ENCODE measurements around the gene PARD3B. TPM values are rescaled to one million over a fixed set of nuclear protein-coding genes. Genes with fewer than 3 reads are reported as not detected.

Gene PARD3B
- total RNA-seq, 1 experiment from 2014 or later: 5.1 TPM

GRCh38 chr2:205237524-205237923, 692.2 kb downstream of the PARD3B start:
- no peak for DNase-seq
- Histone ChIP-seq H3K27me3 (no peaks in the 10 kb centered on the region), H3K36me3 (no peaks in the 10 kb centered on the region), H3K4me1 (no peaks in the 10 kb centered on the region), H3K9me3 (replicated peaks) (no peaks in the 10 kb centered on the region), H3K27ac (no peak overlapping the region), H3K4me3 (no peak overlapping the region)

GRCh38 chr2:205245001-205245400, 699.7 kb downstream of the PARD3B start:
- no peaks in the 10 kb centered on the region for H3K4me1 ChIP-seq
- no peaks in the 10 kb centered on the region for H3K27me3 ChIP-seq
- H3K9me3 ChIP-seq (replicated peaks): no peaks in the 10 kb centered on the region
- no peaks in the 10 kb centered on the region for H3K36me3 ChIP-seq
- no peak overlapping the region for H3K27ac ChIP-seq
- H3K4me3 ChIP-seq: no peak overlapping the region
- DNase-seq: no peak

- Histone ChIP-seq H3K9me3 (replicated peaks) (no peaks in the 10 kb centered on the region), H3K4me3 (no peak overlapping the region), H3K4me1 (no peaks in the 10 kb centered on the region), H3K27ac (no peak overlapping the region), H3K27me3 (no peaks in the 10 kb centered on the region), H3K36me3 (no peaks in the 10 kb centered on the region)
- DNase-seq: no peak
Observed at GRCh38 chr2:205245652-205246051, 700.4 kb downstream of the PARD3B start.

GRCh38 chr2:205259121-205259520, 713.8 kb downstream of the PARD3B start:
- no peak overlapping the region for H3K4me3 ChIP-seq
- no peaks in the 10 kb centered on the region for H3K9me3 ChIP-seq (replicated peaks)
- no peaks in the 10 kb centered on the region for H3K4me1 ChIP-seq
- no peaks in the 10 kb centered on the region for H3K36me3 ChIP-seq
- no peak for DNase-seq
- no peaks in the 10 kb centered on the region for H3K27me3 ChIP-seq
- no peak overlapping the region for H3K27ac ChIP-seq

- H3K27ac ChIP-seq: no peak overlapping the region
- H3K9me3 ChIP-seq (replicated peaks): no peaks in the 10 kb centered on the region
- H3K4me3 ChIP-seq: no peak overlapping the region
- H3K36me3 ChIP-seq: no peaks in the 10 kb centered on the region
- DNase-seq: no peak
- H3K4me1 ChIP-seq: no peaks in the 10 kb centered on the region
- H3K27me3 ChIP-seq: no peaks in the 10 kb centered on the region
Observed at GRCh38 chr2:205261516-205262020, 716.3 kb downstream of the PARD3B start.

GRCh38 chr2:205267323-205267722, 722.0 kb downstream of the PARD3B start:
- Histone ChIP-seq H3K27ac (no peak overlapping the region), H3K4me3 (no peak overlapping the region), H3K4me1 (no peaks in the 10 kb centered on the region), H3K27me3 (no peaks in the 10 kb centered on the region), H3K9me3 (replicated peaks) (no peaks in the 10 kb centered on the region), H3K36me3 (no peaks in the 10 kb centered on the region)
- DNase-seq: no peak

- H3K36me3 ChIP-seq: no peaks in the 10 kb centered on the region
- no peak overlapping the region for H3K27ac ChIP-seq
- no peaks in the 10 kb centered on the region for H3K4me1 ChIP-seq
- peak; percentile 32 to 71 for DNase-seq
- no peaks in the 10 kb centered on the region for H3K9me3 ChIP-seq (replicated peaks)
- no peak overlapping the region for H3K4me3 ChIP-seq
- H3K27me3 ChIP-seq: no peaks in the 10 kb centered on the region
Observed at GRCh38 chr2:205270689-205271088, 725.4 kb downstream of the PARD3B start.

GRCh38 chr2:205273148-205273547, 727.9 kb downstream of the PARD3B start:
- Histone ChIP-seq H3K27ac (no peak overlapping the region), H3K36me3 (no peaks in the 10 kb centered on the region), H3K27me3 (no peaks in the 10 kb centered on the region), H3K4me3 (no peak overlapping the region), H3K9me3 (replicated peaks) (no peaks in the 10 kb centered on the region), H3K4me1 (no peaks in the 10 kb centered on the region)
- DNase-seq: no peak

- Histone ChIP-seq H3K4me3 (no peak overlapping the region), H3K27ac (no peak overlapping the region), H3K27me3 (no peaks in the 10 kb centered on the region), H3K4me1 (no peaks in the 10 kb centered on the region), H3K36me3 (no peaks in the 10 kb centered on the region), H3K9me3 (replicated peaks) (no peaks in the 10 kb centered on the region)
- DNase-seq: no peak
Observed at GRCh38 chr2:205273627-205274026, 728.4 kb downstream of the PARD3B start.

- Histone ChIP-seq H3K27ac (no peak overlapping the region), H3K9me3 (replicated peaks) (no peaks in the 10 kb centered on the region), H3K4me1 (no peaks in the 10 kb centered on the region), H3K36me3 (no peaks in the 10 kb centered on the region), H3K4me3 (no peak overlapping the region), H3K27me3 (no peaks in the 10 kb centered on the region)
- DNase-seq: no peak
Observed at GRCh38 chr2:205274801-205275200, 729.5 kb downstream of the PARD3B start.

GRCh38 chr2:205276116-205276777, 731.0 kb downstream of the PARD3B start:
- Histone ChIP-seq H3K27ac (no peak overlapping the region), H3K4me1 (no peaks in the 10 kb centered on the region), H3K9me3 (replicated peaks) (no peaks in the 10 kb centered on the region; the same call in 1 of the 2 replicates), H3K36me3 (no peaks in the 10 kb centered on the region), H3K27me3 (no peaks in the 10 kb centered on the region), H3K4me3 (no peak overlapping the region)
- DNase-seq: no peak

- Histone ChIP-seq H3K9me3 (replicated peaks) (no peaks in the 10 kb centered on the region; the same call in 1 of the 2 replicates), H3K4me3 (no peak overlapping the region), H3K36me3 (no peaks in the 10 kb centered on the region), H3K27ac (no peak overlapping the region), H3K27me3 (no peaks in the 10 kb centered on the region), H3K4me1 (no peaks in the 10 kb centered on the region)
- DNase-seq: no peak
Observed at GRCh38 chr2:205280596-205281236, 735.4 kb downstream of the PARD3B start.

- Histone ChIP-seq H3K27me3 (no peaks in the 10 kb centered on the region), H3K9me3 (replicated peaks) (no peaks in the 10 kb centered on the region; the same call in 1 of the 2 replicates), H3K4me3 (no peak overlapping the region), H3K4me1 (no peaks in the 10 kb centered on the region), H3K27ac (no peak overlapping the region), H3K36me3 (no peaks in the 10 kb centered on the region)
- peak in 1 of 2 experiments; percentile 17 for DNase-seq
Observed at GRCh38 chr2:205283736-205284270, 738.5 kb downstream of the PARD3B start.

- Histone ChIP-seq H3K4me3 (no peak overlapping the region), H3K27me3 (no peaks in the 10 kb centered on the region), H3K36me3 (no peaks in the 10 kb centered on the region), H3K27ac (no peak overlapping the region), H3K9me3 (replicated peaks) (no peaks in the 10 kb centered on the region; the same call in 1 of the 2 replicates), H3K4me1 (no peaks in the 10 kb centered on the region)
- no peak for DNase-seq
Observed at GRCh38 chr2:205284334-205284733, 739.1 kb downstream of the PARD3B start.

- Histone ChIP-seq H3K4me3 (no peak overlapping the region), H3K27me3 (no peaks in the 10 kb centered on the region), H3K27ac (no peak overlapping the region), H3K9me3 (replicated peaks) (no peaks in the 10 kb centered on the region), H3K4me1 (peaks cover 6% of the 10 kb centered on the region; the same call in 1 of the 2 replicates), H3K36me3 (no peaks in the 10 kb centered on the region)
- no peak for DNase-seq
Observed at GRCh38 chr2:205287316-205287715, 742.0 kb downstream of the PARD3B start.
